A549 (cell line): ENCODE results near the gene B3GAT1. TPM values are rescaled to one million over a fixed set of nuclear protein-coding genes. Genes with fewer than 3 reads are reported as not detected.

Source experiments
- ATAC-seq, 2 experiments: fragments of 200-7000 bp in 1 of 2; fragments of >200 bp in 1 of 2; cut with Nextera tagmentation in 1 of 2; cut with Tn5 transposase in 1 of 2; 3 replicates each; pipeline versions ENCODE4 v1.8.0 to v1.9.1; 2018 to 2020; ENCODE audit warnings: mild to moderate bottlenecking in 1 of 2, moderate library complexity in 1 of 2
- CTCF ChIA-PET: fragments of 300-600 bp; sonication (Branson Sonifier 250); formaldehyde crosslinking; extraction: SDS; loops from one replicate; lab custom pipeline; 2021; ENCODE audit warnings: antibody characterized with exemption, inconsistent platforms; lab: Yijun Ruan, JAX
- POLR2A ChIA-PET: fragments of 350-600 bp; formaldehyde crosslinking; extraction: SDS; loops from one replicate; lab custom pipeline; 2021; ENCODE audit warnings: antibody characterized with exemption, inconsistent platforms; lab: Yijun Ruan, JAX
- DNase-seq, 2 experiments: peaks; one replicate each; pipeline versions ENCODE4 v3.0.0 to v3.0.0-alpha.2; 2011 to 2016; ENCODE audit warnings: low read depth in 1 of 2, low spot score in 1 of 2
- FAIRE-seq: peaks from 2 replicates; lab custom pipeline; 2011; peaks lifted over from hg19 to GRCh38; lab: Jason Lieb, UNC
- H3K27ac ChIP-seq, 2 experiments: fragments of >200 bp; sonication (Bioruptor Twin); formaldehyde crosslinking; 3 replicates each; pipeline ENCODE4 v1.5.1; 2016 to 2017
- H3K4me1 ChIP-seq: fragments of >200 bp; sonication (Bioruptor Twin); formaldehyde crosslinking; 3 replicates; pipeline ENCODE4 v1.6.1; 2016
- H3K4me2 ChIP-seq: fragments of >200 bp; sonication (Bioruptor Twin); formaldehyde crosslinking; 3 replicates; pipeline ENCODE4 v1.6.1; 2016
- H3K4me3 ChIP-seq: fragments of >200 bp; sonication (Bioruptor Twin); formaldehyde crosslinking; 3 replicates; pipeline ENCODE4 v1.5.1; 2016
- H3K9me3 ChIP-seq: fragments of >200 bp; sonication (Bioruptor Twin); formaldehyde crosslinking; 3 replicates; pipeline ENCODE4 v1.6.1; 2016
- ATOH8 ChIP-seq: fragments of 250-450 bp; sonication (Bioruptor Pico); IDR thresholded peaks from 2 replicates; pipeline ENCODE4 v1.5.0; 2020; ENCODE audit warnings: low read depth, mild to moderate bottlenecking, moderate library complexity
- BHLHE40 ChIP-seq: IDR thresholded peaks from 2 replicates; pipeline ENCODE4 v1.6.1; 2012; ENCODE audit warnings: low read depth, low read length, inconsistent platforms
- CBX2 ChIP-seq: fragments of 200-600 bp; sonication (generic); IDR thresholded peaks from 2 replicates; pipeline ENCODE4 v1.6.1; 2016; ENCODE audit warnings: low read depth, mild to moderate bottlenecking, borderline replicate concordance
- CBX8 ChIP-seq: fragments of 200-600 bp; sonication (generic); IDR thresholded peaks from 2 replicates; pipeline ENCODE4 v1.6.1; 2016
- CTCF ChIP-seq: fragments of >200 bp; sonication (Bioruptor Twin); formaldehyde crosslinking; IDR thresholded peaks from 3 replicates; pipeline ENCODE4 v1.5.1; 2016
- ESRRA ChIP-seq: fragments of 150-350 bp; IDR thresholded peaks from 2 replicates; pipeline ENCODE4 v1.6.1; 2014; ENCODE audit warnings: mild to moderate bottlenecking, low read length, borderline replicate concordance
- HEYL ChIP-seq: fragments of 250-450 bp; sonication (Bioruptor Pico); IDR thresholded peaks from 2 replicates; pipeline ENCODE4 v1.8.0; 2021; ENCODE audit warnings: mild to moderate bottlenecking, moderate library complexity
- HOXB5 ChIP-seq: fragments of 250-450 bp; sonication (Bioruptor Pico); IDR thresholded peaks from 2 replicates; pipeline ENCODE4 v1.5.0; 2020; ENCODE audit warnings: mild to moderate bottlenecking, moderate library complexity
- JUN ChIP-seq, 2 experiments: fragments of >200 bp; sonication (Bioruptor Twin); formaldehyde crosslinking; IDR thresholded peaks; 2 replicates in 1 of 2; 3 replicates in 1 of 2; pipeline ENCODE4 v1.6.1; 2016 to 2017
- JUNB ChIP-seq: fragments of >200 bp; sonication (Bioruptor Twin); formaldehyde crosslinking; IDR thresholded peaks from 2 replicates; pipeline ENCODE4 v1.6.1; 2016
- KDM1A ChIP-seq: fragments of 200-600 bp; sonication (generic); IDR thresholded peaks from 2 replicates; pipeline ENCODE4 v1.6.1; 2016; ENCODE audit warnings: low read depth, mild to moderate bottlenecking
- MYC ChIP-seq: IDR thresholded peaks from 2 replicates; pipeline ENCODE4 v1.6.1; 2012; ENCODE audit warnings: mild to moderate bottlenecking, inconsistent platforms, low read length, improper control_type of control experiment, borderline replicate concordance
- NFE2L2 ChIP-seq: fragments of 150-350 bp; conservative IDR thresholded peaks from 2 replicates; pipeline ENCODE4 v1.6.1; 2014; ENCODE audit warnings: low read length
- NPAS2 ChIP-seq: fragments of 250-450 bp; sonication (Bioruptor Pico); IDR thresholded peaks from 2 replicates; pipeline ENCODE4 v1.8.0; 2022; ENCODE audit warnings: mild to moderate bottlenecking, moderate library complexity, borderline replicate concordance
- NR3C1 ChIP-seq: fragments of >200 bp; sonication (Bioruptor Twin); formaldehyde crosslinking; IDR thresholded peaks from 3 replicates; pipeline ENCODE4 v1.6.1; 2017
- PHF8 ChIP-seq: fragments of 200-600 bp; sonication (generic); IDR thresholded peaks from 2 replicates; pipeline ENCODE4 v1.6.1; 2016; ENCODE audit warnings: low read depth, mild to moderate bottlenecking, antibody characterized with exemption, moderate library complexity, borderline replicate concordance
- RARB ChIP-seq: fragments of 250-450 bp; sonication (Bioruptor Pico); IDR thresholded peaks from 2 replicates; pipeline ENCODE4 v1.8.0; 2021; ENCODE audit warnings: mild to moderate bottlenecking, moderate library complexity
- RCOR1 ChIP-seq: fragments of 150-350 bp; IDR thresholded peaks from 2 replicates; pipeline ENCODE4 v1.6.1; 2014; ENCODE audit warnings: antibody characterized with exemption, low read length, low read depth
- RNF2 ChIP-seq: fragments of 200-600 bp; sonication (generic); IDR thresholded peaks from 2 replicates; pipeline ENCODE4 v1.6.1; 2016; ENCODE audit warnings: low read depth, mild to moderate bottlenecking, antibody characterized with exemption, moderate library complexity, borderline replicate concordance
- SMC3 ChIP-seq: fragments of >200 bp; sonication (Bioruptor Twin); formaldehyde crosslinking; IDR thresholded peaks from 3 replicates; pipeline ENCODE4 v1.6.1; 2018; ENCODE audit warnings: inconsistent platforms
- SREBF2 ChIP-seq: fragments of 450-650 bp; IDR thresholded peaks from 2 replicates; pipeline ENCODE4 v1.6.1; 2014; ENCODE audit warnings: mild to moderate bottlenecking, moderate library complexity
- TFCP2L1 ChIP-seq: fragments of 250-450 bp; sonication (Bioruptor Pico); IDR thresholded peaks from 2 replicates; pipeline ENCODE4 v1.5.0; 2021; ENCODE audit warnings: mild to moderate bottlenecking
- TP53 ChIP-seq: fragments of 250-450 bp; sonication (Bioruptor Pico); IDR thresholded peaks from 2 replicates; pipeline ENCODE4 v1.5.0; 2021; ENCODE audit warnings: mild to moderate bottlenecking, moderate library complexity
- USF2 ChIP-seq: fragments of 450-650 bp; IDR thresholded peaks from 2 replicates; pipeline ENCODE4 v1.6.1; 2014; ENCODE audit warnings: antibody characterized with exemption
- ZC3H11A ChIP-seq: fragments of 450-650 bp; IDR thresholded peaks from 2 replicates; pipeline ENCODE4 v1.6.1; 2014; ENCODE audit warnings: antibody characterized with exemption, mild to moderate bottlenecking
- WGBS: methylation state at CpG from one replicate; pipeline ENCODE4 v1.1.6; 2017; ENCODE audit errors: missing lambda C conversion rate; 5-methylcytosine and 5-hydroxymethylcytosine counted together
- polyA plus RNA-seq, 4 experiments: library from polyadenylated mRNA; depleted of rRNA in 3 of 4; stranded (reverse); fragments of >200 nt; fragmentation: RNase III in 1 of 4; extraction: RNeasy Plus Mini Kit Qiagen cat#74134 plus additional on column Dnase treatment in 1 of 4; gene quantifications; 2 replicates in 3 of 4; 3 replicates in 1 of 4; pipeline ENCODE4 v1.2.3, GENCODE V29; 2011 to 2017
- TF ChIP-seq, protein P1 (sequence below): IDR thresholded peaks from 2 replicates; pipeline ENCODE4 v1.6.1; 2012; ENCODE audit warnings: low read depth, borderline replicate concordance
- TF ChIP-seq, protein P2 (sequence below): IDR thresholded peaks from 2 replicates; pipeline ENCODE4 v1.6.1; 2012

B3GAT1 gene
- polyA plus RNA-seq, 2 of the 4 experiments (the other 2 are of a cell fraction): not detected

DNA sequence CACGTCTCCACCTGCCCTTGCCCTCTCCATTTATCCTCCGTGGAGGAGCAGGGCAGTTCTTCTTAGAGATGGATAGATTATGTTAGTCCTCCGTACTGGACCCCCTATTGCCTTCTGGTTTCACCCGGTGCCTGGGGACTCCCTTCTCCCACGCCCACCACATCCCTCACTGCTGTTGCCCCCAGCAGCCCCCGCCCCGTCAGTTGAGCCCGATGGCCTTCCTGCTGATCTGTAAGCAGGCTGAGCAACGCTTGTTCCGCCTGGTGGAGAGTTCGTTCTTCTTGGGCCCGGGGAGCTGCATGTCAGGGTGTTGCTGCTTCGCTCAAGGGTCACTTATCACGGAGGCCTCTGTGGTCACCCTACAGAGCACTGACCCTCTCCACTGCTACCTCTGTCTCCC lies 34.2 kb downstream of the B3GAT1 start (continued):
- TF ChIP-seq HEYL (CRISPR knock-in tag) (no peak), MYC (no peak), CBX2 (no peak)

GRCh38 chr11:134376150-134376921 lies 35.7 kb downstream of the B3GAT1 start:
- CTCF ChIA-PET: no interaction called here
- Histone ChIP-seq H3K4me1 (no peaks in the 10 kb centered on the region), H3K4me2 (no peak overlapping the region), H3K4me3 (no peak overlapping the region), H3K27ac (no peak overlapping the region), H3K9me3 (no peaks in the 10 kb centered on the region)
- POLR2A ChIA-PET: no interaction called here
- ATAC-seq (no peak), DNase-seq (no peak), FAIRE-seq (no peak)
- 47% methylated on average over 5 of the region's 18 CpGs for WGBS
- TF ChIP-seq ZC3H11A (no peak), NR3C1 (no peak), SMC3 (no peak), HEYL (CRISPR knock-in tag) (no peak), SREBF2 (no peak), NPAS2 (CRISPR knock-in tag) (no peak), ESRRA (no peak), CBX8 (no peak), CTCF (no peak)
- TF ChIP-seq, protein P1, sequence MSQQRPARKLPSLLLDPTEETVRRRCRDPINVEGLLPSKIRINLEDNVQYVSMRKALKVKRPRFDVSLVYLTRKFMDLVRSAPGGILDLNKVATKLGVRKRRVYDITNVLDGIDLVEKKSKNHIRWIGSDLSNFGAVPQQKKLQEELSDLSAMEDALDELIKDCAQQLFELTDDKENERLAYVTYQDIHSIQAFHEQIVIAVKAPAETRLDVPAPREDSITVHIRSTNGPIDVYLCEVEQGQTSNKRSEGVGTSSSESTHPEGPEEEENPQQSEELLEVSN: no peak

GRCh38 chr11:134374891-134375550 lies 37.0 kb downstream of the B3GAT1 start:
- POLR2A ChIA-PET: no interaction called here
- H3K9me3 ChIP-seq: no peaks in the 10 kb centered on the region
- CTCF ChIA-PET: no interaction called here
- 67% methylated on average over 8 of the region's 16 CpGs for WGBS
- no peak overlapping the region for H3K4me2 ChIP-seq
- DNase-seq: no peak
- FAIRE-seq: no peak
- no peak overlapping the region for H3K27ac ChIP-seq
- H3K4me1 ChIP-seq: no peaks in the 10 kb centered on the region
- no peak overlapping the region for H3K4me3 ChIP-seq
- no peak for ATAC-seq
- TF ChIP-seq ZC3H11A (no peak), TFCP2L1 (CRISPR knock-in tag) (no peak), TP53 (CRISPR knock-in tag) (no peak), JUN (IDR thresholded peaks at IDR 0.05) (no peak), RARB (CRISPR knock-in tag) (no peak), KDM1A (no peak), ESRRA (no peak), HOXB5 (CRISPR knock-in tag) (no peak), JUNB (no peak), NFE2L2 (no peak), HEYL (CRISPR knock-in tag) (no peak), PHF8 (no peak), RCOR1 (no peak), USF2 (no peak), ATOH8 (CRISPR knock-in tag) (no peak), BHLHE40 (no peak), RNF2 (no peak)
- TF ChIP-seq, protein P2, sequence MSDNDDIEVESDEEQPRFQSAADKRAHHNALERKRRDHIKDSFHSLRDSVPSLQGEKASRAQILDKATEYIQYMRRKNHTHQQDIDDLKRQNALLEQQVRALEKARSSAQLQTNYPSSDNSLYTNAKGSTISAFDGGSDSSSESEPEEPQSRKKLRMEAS: no peak
